Measurements from ENCODE around the gene CD2AP.
"Not testable (repeated sequence)": the region's sequence is repeated elsewhere in the genome, so short reads cannot be mapped to it uniquely, and the experiment has no call there.

The CD2AP gene

GRCh38 chr6:47631269-47631772, 153.7 kb downstream of the CD2AP start:
- peaks cover 2% of the 10 kb centered on the region for H3K27me3 Mint-ChIP-seq
- no peak overlapping the region for H3K27ac Mint-ChIP-seq
- H3K36me3 Mint-ChIP-seq = no peaks in the 10 kb centered on the region
- peaks cover 3% of the 10 kb centered on the region for H3K4me1 Mint-ChIP-seq
- no peaks in the 10 kb centered on the region for H3K9me3 Mint-ChIP-seq
- DNase-seq (ENCODE audit: low spot score in 2 of 2) (peak in 1 of 2 donors; percentile 26), ATAC-seq (ENCODE audit: low read depth) (peak; percentile 54)
- H3K4me3 Mint-ChIP-seq = no peak overlapping the region

- Mint-ChIP-seq H3K4me3 (no peak overlapping the region), H3K36me3 (no peaks in the 10 kb centered on the region), H3K4me1 (peaks cover 3% of the 10 kb centered on the region), H3K9me3 (no peaks in the 10 kb centered on the region), H3K27me3 (peaks cover 2% of the 10 kb centered on the region), H3K27ac (no peak overlapping the region)
- no peak for ATAC-seq (ENCODE audit: low read depth)
- DNase-seq (ENCODE audit: low spot score in 2 of 2) = no peak
Observed at GRCh38 chr6:47631797-47632196, 154.2 kb downstream of the CD2AP start.

- Mint-ChIP-seq H3K36me3 (no peaks in the 10 kb centered on the region), H3K27me3 (peaks cover 2% of the 10 kb centered on the region), H3K27ac (no peak overlapping the region), H3K4me1 (peaks cover 3% of the 10 kb centered on the region), H3K9me3 (no peaks in the 10 kb centered on the region), H3K4me3 (no peak overlapping the region)
- DNase-seq (ENCODE audit: low spot score in 2 of 2) (no peak), ATAC-seq (ENCODE audit: low read depth) (no peak)
Observed at GRCh38 chr6:47633141-47633540, 155.6 kb downstream of the CD2AP start.

- DNase-seq (ENCODE audit: low spot score in 2 of 2) (no peak), ATAC-seq (ENCODE audit: low read depth) (no peak)
- Mint-ChIP-seq H3K4me1 (peaks cover 3% of the 10 kb centered on the region), H3K27ac (no peak overlapping the region), H3K4me3 (no peak overlapping the region), H3K36me3 (no peaks in the 10 kb centered on the region), H3K27me3 (peaks cover 2% of the 10 kb centered on the region), H3K9me3 (no peaks in the 10 kb centered on the region)
Observed at GRCh38 chr6:47634210-47635047, 156.8 kb downstream of the CD2AP start.

GRCh38 chr6:47646689-47647088, 169.1 kb downstream of the CD2AP start:
- peaks cover under 1% of the 10 kb centered on the region for H3K9me3 Mint-ChIP-seq
- H3K36me3 Mint-ChIP-seq = peaks cover under 1% of the 10 kb centered on the region
- H3K4me1 Mint-ChIP-seq = no peaks in the 10 kb centered on the region
- H3K27ac Mint-ChIP-seq = no peak overlapping the region
- ATAC-seq (ENCODE audit: low read depth) (no peak), DNase-seq (ENCODE audit: low spot score in 2 of 2) (no peak)
- H3K4me3 Mint-ChIP-seq = no peak overlapping the region
- peaks cover 3% of the 10 kb centered on the region for H3K27me3 Mint-ChIP-seq

GRCh38 chr6:47647188-47647587, 169.6 kb downstream of the CD2AP start:
- ATAC-seq (ENCODE audit: low read depth) (no peak), DNase-seq (ENCODE audit: low spot score in 2 of 2) (no peak)
- Mint-ChIP-seq H3K27ac (no peak overlapping the region), H3K27me3 (peaks cover 3% of the 10 kb centered on the region), H3K9me3 (no peaks in the 10 kb centered on the region), H3K4me3 (no peak overlapping the region), H3K36me3 (no peaks in the 10 kb centered on the region), H3K4me1 (no peaks in the 10 kb centered on the region)

GRCh38 chr6:47647626-47648025, 170.0 kb downstream of the CD2AP start:
- H3K4me1 Mint-ChIP-seq; H3K4me3 Mint-ChIP-seq; DNase-seq (ENCODE audit: low spot score in 2 of 2); ATAC-seq (ENCODE audit: low read depth); H3K27me3 Mint-ChIP-seq; H3K9me3 Mint-ChIP-seq; H3K36me3 Mint-ChIP-seq; H3K27ac Mint-ChIP-seq: not testable (repeated sequence)

- H3K9me3 Mint-ChIP-seq = no peaks in the 10 kb centered on the region
- ATAC-seq (ENCODE audit: low read depth) (no peak), DNase-seq (ENCODE audit: low spot score in 2 of 2) (no peak)
- peak overlapping the region; percentile 8 for H3K27ac Mint-ChIP-seq
- peaks cover 3% of the 10 kb centered on the region for H3K27me3 Mint-ChIP-seq
- H3K4me1 Mint-ChIP-seq = no peaks in the 10 kb centered on the region
- no peaks in the 10 kb centered on the region for H3K36me3 Mint-ChIP-seq
- H3K4me3 Mint-ChIP-seq = no peak overlapping the region
Observed at GRCh38 chr6:47648031-47648430, 170.4 kb downstream of the CD2AP start.

- Mint-ChIP-seq H3K4me3 (no peak overlapping the region), H3K4me1 (no peaks in the 10 kb centered on the region), H3K36me3 (no peaks in the 10 kb centered on the region), H3K27ac (no peak overlapping the region), H3K9me3 (no peaks in the 10 kb centered on the region), H3K27me3 (peaks cover 2% of the 10 kb centered on the region)
- ATAC-seq (ENCODE audit: low read depth) (peak; percentile 37), DNase-seq (ENCODE audit: low spot score in 2 of 2) (no peak)
Observed at GRCh38 chr6:47650553-47651432, 173.2 kb downstream of the CD2AP start.

- no peaks in the 10 kb centered on the region for H3K4me1 Mint-ChIP-seq
- DNase-seq (ENCODE audit: low spot score in 2 of 2) = no peak
- no peaks in the 10 kb centered on the region for H3K36me3 Mint-ChIP-seq
Observed at GRCh38 chr6:47651505-47651944, 173.9 kb downstream of the CD2AP start.

GRCh38 chr6:47653706-47654105, 176.1 kb downstream of the CD2AP start:
- Mint-ChIP-seq H3K36me3 (no peaks in the 10 kb centered on the region), H3K27ac (no peak overlapping the region), H3K4me1 (no peaks in the 10 kb centered on the region), H3K4me3 (no peak overlapping the region), H3K9me3 (no peaks in the 10 kb centered on the region), H3K27me3 (peaks cover 2% of the 10 kb centered on the region)
- DNase-seq (ENCODE audit: low spot score in 2 of 2) = no peak
- ATAC-seq (ENCODE audit: low read depth) = no peak

More at GRCh38 chr6:47651505-47651944, 173.9 kb downstream of the CD2AP start:
- Mint-ChIP-seq H3K27ac (no peak overlapping the region), H3K4me3 (no peak overlapping the region), H3K27me3 (peaks cover 2% of the 10 kb centered on the region), H3K9me3 (no peaks in the 10 kb centered on the region)
- no peak for ATAC-seq (ENCODE audit: low read depth)

- no peak for ATAC-seq (ENCODE audit: low read depth)
- Mint-ChIP-seq H3K27ac (no peak overlapping the region), H3K27me3 (peaks cover 2% of the 10 kb centered on the region)
Observed at GRCh38 chr6:47654255-47654654, 176.7 kb downstream of the CD2AP start.

GRCh38 chr6:47655719-47656595, 178.4 kb downstream of the CD2AP start:
- H3K9me3 Mint-ChIP-seq = no peaks in the 10 kb centered on the region
- no peak for DNase-seq (ENCODE audit: low spot score in 2 of 2)
- no peaks in the 10 kb centered on the region for H3K4me1 Mint-ChIP-seq
- no peak for ATAC-seq (ENCODE audit: low read depth)
- no peak overlapping the region for H3K4me3 Mint-ChIP-seq
- H3K36me3 Mint-ChIP-seq = no peaks in the 10 kb centered on the region
- H3K27ac Mint-ChIP-seq = no peak overlapping the region
- peaks cover 2% of the 10 kb centered on the region for H3K27me3 Mint-ChIP-seq

More at GRCh38 chr6:47654255-47654654, 176.7 kb downstream of the CD2AP start:
- H3K9me3 Mint-ChIP-seq = no peaks in the 10 kb centered on the region
- H3K4me1 Mint-ChIP-seq = no peaks in the 10 kb centered on the region
- H3K4me3 Mint-ChIP-seq = no peak overlapping the region
- no peak for DNase-seq (ENCODE audit: low spot score in 2 of 2)
- no peaks in the 10 kb centered on the region for H3K36me3 Mint-ChIP-seq

All from memory B cell (primary cell).